Ovary (tissue), 3 donors: ENCODE results near the gene CFAP61.

Experiments used
- CTCF ChIP-seq, 3 donors: fragments of 450-650 bp in 2 of 3; fragments of 200-600 bp in 1 of 3; IDR thresholded peaks; one replicate each; pipeline versions ENCODE4 v1.5.1 to v1.8.0; 2016 to 2022; ENCODE audit warnings: antibody characterized with exemption in 3 of 3, mild to moderate bottlenecking in 1 of 3
- EP300 ChIP-seq: sonication (generic); formaldehyde crosslinking; IDR thresholded peaks from one replicate; pipeline ENCODE4 v1.6.1; 2017; ENCODE audit warnings: antibody characterized with exemption
- POLR2A ChIP-seq: fragments of 450-650 bp; IDR thresholded peaks from one replicate; pipeline ENCODE4 v1.6.1; 2017; ENCODE audit warnings: antibody characterized with exemption, mild to moderate bottlenecking, moderate library complexity
- donor health status: DM: no; HTN: no; CAD: no.

- TF ChIP-seq CTCF (IDR thresholded peaks at IDR 0.05) (no peak), POLR2A (no peak), EP300 (no peak)
These were observed 201.5 kb downstream of the CFAP61 start for GRCh38 chr20:20253744-20254330.
